ENCODE results near the gene INO80.

INO80 gene

DNA sequence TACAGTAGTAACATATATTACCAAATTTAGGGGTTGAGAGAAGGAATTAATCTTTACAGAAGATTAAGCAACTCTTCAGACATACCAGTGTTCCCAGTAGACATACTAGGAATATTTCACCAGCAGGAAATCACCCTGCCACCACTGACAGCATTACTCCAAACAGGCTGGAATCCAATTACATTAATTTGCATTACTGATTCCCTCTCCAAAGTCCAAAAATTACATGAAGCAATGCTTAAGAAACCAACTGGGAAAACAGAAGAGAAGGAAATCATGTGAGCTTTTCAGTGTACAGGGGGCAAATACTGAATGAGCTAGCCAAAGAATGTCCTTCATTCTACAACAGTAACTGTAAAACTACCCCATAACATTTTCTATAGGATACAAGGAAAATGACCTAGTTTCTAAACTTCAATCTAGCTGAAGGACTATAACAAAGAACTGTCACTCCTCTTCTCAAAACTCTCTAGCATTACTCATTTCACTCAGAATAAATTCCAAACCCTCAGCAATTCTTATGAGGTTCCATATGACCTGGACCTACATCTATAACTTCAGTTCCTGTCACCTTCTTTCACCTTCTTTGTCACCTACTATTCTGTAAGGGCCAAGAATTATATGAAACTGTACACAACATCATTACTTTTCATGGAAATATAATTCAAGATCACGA, 72.7 kb downstream of the INO80 start:
- FAIRE-seq: no peak

DNA sequence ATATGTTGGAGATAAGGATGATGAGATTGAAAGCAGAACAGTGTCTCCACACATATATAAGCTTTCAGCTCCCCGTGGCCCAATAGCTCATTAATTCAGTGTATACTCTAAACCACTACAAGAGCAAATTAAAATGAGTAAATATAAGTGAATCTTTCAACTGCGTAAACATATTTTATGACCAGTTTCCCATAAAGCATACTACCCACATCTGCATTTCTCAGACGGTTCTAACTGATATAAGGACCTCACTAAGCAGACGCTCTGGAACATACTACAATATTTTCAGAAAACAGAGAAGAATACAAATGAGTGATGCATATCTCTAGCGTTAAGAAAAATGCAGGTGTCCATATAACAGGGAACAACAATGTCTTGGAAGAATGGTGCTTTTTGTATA, 73.2 kb downstream of the INO80 start:
- FAIRE-seq: no peak

- no peak for FAIRE-seq
These were observed 77.0 kb downstream of the INO80 start for GRCh38 chr15:41039121-41039520.

- no peak for FAIRE-seq
These were observed 84.1 kb downstream of the INO80 start for GRCh38 chr15:41032079-41032328.

- FAIRE-seq: no peak
These were observed 84.6 kb downstream of the INO80 start for GRCh38 chr15:41031232-41032078.

- FAIRE-seq: no peak
These were observed 87.2 kb downstream of the INO80 start for GRCh38 chr15:41028853-41029252.

DNA sequence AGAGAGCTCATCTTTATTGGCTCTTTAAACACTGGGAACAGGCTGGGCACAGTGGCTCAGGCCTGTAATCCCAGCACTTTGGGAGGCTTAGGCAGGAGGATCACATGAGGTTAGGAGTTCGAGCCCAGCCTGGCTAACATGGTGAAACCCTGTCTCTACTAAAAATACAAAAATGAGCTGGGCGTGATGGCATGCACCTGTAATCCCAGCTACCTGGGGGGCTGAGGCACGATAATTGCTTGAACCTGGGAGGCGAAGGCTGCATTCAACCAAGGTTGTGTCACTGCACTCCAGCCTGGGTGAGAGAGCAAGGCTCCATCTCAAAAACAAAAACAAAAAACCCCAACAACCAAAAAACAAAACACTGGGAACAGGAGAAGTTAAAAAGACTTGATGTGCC, 90.7 kb downstream of the INO80 start:
- no peak for FAIRE-seq

GRCh38 chr15:41024885-41025284, 91.2 kb downstream of the INO80 start:
- FAIRE-seq: no peak

GRCh38 chr15:41024131-41024530, 91.9 kb downstream of the INO80 start:
- no peak for FAIRE-seq

DNA sequence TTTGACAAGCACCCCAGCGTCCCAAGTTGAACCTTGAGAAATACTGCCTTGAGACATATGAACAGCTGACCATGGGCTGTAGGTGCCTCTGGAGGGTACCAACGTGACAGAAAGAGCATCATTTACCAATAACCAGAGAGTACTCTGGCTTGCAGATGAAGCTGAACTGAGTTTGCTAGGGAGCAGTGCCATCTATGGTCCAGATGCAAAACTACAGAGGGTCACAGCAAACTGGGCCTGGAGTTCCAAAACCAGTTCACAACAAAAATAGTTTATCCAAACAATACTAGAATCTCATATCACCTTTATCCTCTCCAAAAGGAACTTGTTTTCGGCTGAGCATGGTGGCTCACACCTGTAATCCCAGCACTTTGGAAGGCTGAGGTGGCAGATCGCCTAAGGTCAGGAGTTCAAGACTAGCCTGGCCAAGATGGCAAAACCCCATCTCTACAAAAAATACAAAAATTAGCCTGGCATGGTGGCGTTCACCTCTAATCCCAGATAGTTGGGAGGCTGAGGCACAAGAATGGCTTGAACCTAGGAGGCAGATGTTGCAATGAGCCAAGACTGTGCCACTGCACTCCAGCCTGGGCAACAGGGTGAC, 93.5 kb downstream of the INO80 start:
- no peak for FAIRE-seq

GRCh38 chr15:41020829-41021228, 95.3 kb downstream of the INO80 start:
- FAIRE-seq: no peak

DNA sequence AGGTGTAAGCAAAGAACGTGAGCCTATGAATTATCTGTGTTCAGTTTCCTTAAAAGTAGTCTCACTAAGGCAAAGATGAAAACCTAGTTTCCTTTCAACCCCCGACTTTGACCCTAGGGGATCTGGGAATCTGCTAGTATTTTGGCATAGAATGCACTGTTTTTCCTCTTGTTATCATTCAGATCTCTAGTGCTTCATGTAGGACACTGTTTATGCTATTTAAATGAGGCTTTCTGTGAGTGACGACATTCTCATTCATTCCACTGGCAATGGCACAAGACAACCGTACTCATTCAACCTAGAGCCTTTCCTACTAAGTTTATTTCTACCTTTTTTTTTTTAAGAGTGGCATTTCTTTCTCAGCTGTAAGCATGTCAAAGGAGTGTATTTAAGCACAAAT, 95.8 kb downstream of the INO80 start:
- no peak for FAIRE-seq

- FAIRE-seq: no peak
These were observed 96.9 kb downstream of the INO80 start for GRCh38 chr15:41019174-41019573.

GRCh38 chr15:41018534-41018933, 97.5 kb downstream of the INO80 start:
- FAIRE-seq: no peak

DNA sequence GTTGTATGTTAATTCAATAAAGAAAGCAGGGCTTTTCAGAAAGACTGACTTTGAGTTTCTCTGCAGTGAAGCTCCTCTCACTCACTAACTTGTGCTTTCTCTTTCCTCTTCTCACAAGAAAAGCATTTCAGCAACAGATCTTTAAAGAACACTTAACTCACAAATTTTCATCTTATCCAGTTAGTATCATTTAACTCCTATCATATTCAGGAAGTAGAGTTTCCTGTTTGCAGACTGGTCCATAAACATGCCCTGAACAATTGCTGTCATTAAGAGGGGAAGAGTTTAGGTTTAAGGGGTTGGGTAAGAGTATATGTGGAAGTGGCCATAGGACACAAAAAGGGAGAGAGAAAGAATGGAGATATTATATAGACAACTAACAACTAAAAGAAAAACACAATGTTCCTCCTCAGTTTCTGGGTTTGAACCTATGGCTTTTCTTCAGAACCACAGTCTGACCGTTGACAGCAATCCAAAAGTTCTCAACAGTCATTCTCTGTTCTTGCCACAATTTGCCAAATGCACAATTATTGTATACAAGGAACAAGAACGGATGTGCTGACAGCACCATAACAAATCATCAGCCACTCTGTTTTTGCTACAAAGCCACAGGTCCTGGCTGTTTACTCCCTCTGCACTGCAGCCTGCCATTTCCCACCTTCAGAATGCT, 98.9 kb downstream of the INO80 start:
- FAIRE-seq: no peak

DNA sequence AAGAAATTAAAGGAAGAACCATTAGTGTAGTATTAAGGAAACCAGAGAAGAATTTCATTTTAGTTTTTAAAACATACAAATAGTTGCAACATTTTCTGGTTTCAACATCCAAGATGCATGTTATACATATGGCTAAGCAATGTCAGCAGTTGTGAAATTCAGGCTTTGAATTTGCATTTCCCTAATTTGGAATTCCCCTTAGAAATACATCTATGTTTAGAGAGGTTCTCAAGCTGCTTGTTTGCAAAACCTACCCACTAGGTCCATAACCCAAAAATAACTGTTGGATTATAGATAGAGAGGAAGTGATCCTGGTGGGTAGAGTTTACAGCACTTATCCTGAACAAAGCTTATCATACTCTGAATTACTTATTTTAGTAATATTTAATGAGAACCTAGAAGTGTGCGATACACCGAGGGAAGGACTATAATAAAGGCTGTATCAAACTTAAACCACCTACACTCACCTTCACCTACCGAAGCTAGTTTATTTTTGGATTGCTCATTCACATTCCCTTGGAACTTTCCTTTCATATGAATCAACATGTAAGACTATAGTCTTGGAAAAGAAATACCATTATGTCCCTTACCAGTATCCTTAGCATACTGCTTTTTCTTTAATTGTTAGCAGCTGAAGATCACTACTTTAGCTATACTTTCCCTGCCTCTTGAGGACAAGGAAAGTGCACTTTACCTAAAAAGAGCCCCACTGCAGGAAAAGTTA, 102.2 kb downstream of the INO80 start:
- FAIRE-seq: no peak

DNA sequence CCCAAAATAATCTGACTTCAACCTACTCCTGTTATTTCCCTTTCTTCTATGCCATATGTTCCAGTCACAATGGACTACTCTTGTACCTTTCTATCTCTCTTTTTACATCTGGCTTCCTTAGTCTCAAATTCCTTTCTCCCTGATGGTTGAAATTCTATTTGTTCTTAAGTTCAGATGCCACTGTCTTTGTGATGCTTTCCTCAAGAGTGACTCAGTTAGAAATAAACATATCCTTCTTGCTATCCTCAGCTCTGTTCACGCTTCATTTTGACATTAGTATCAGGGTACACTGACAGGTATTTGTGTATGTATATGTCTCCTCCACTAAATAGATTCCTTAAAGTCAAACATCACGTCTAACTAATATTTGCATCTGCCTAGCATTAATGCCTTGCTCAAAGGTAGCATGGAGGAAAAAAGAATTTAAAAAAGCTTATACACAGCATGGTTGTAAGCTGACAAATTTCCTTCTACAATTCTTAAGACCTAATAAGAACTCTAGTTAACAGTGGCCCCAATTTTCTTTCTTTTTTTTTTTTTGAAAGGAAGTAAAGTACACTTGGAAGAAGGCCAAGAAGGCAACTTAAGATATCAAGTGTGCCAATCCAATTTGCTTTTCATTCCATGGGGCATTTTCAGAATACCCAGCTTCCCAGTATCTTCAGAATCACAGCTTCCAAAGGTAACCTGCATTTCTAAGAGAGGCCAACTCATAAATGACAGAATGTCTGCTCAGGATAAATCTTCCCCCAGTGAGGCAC, 104.8 kb downstream of the INO80 start:
- no peak for FAIRE-seq

GRCh38 chr15:41010345-41010744, 105.7 kb downstream of the INO80 start:
- no peak for FAIRE-seq

DNA sequence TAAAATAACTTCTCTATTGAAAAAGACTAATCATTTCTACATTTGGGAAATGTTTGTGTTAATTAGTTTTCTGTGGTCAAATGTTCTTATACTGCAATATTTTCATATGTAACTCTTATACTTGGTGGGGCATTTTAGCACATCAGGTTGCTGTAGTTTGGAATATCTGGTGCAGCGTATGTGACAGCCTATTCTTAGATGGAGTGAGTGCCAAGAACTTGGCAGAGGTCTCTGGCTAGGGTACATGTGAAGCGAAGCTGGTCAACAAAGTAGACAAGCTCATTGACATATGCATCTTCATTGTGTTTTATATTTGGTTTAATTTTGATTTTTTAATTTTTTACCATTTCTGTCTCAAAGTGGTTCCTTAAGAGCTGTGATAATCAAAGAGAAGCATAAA, 109.6 kb downstream of the INO80 start:
- FAIRE-seq: no peak

DNA sequence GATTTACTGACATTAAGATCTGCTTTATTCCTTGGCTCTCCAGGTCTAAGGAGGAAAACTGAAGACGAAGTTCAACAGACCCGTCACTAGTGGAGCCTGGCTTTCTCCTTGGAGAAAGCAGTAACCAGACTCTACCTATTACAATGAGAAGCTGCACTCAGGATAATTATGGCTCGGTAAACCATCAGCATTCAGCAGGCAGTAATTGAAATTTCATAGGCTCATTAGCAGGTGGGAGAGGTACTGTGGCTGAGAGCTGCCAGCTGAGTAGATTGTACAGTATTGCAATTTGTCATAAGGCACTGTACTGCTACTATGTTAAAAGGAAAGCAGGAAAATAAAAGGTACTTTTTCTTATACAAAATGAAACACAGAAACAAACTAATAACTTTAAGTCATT, 111.6 kb downstream of the INO80 start:
- no peak for FAIRE-seq

DNA sequence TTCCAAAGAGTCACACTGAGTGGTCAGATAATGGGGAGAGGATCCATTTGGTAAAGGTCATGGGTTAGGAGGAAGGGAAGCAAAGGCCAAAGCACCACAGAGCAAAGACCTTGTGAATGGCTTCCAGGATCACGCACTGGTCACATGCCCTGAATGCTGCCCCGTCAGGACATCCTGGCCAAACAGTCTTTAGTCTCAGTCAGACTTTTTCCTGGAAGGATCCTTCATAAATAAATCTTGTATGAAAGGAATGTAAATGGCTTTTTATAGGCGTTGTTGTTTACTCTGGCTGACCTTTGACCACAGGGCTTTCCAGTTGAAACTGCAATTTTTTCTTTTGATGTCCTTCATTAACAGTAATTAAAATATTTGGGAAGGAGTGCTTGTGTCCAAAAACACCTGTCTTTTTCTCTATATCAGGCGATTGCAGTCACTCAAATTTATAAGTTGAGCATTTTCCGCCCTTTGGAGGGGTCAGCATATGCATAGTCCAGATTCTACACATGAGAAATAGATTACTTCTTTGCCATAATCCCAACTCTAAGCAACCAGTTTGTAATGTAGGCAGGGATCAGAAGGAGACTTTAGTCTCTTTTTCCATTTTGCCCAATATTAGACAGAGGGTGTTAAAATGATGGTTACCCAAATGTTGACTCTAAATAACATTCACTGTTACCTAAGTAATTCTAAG, 114.4 kb downstream of the INO80 start:
- no peak for FAIRE-seq

DNA sequence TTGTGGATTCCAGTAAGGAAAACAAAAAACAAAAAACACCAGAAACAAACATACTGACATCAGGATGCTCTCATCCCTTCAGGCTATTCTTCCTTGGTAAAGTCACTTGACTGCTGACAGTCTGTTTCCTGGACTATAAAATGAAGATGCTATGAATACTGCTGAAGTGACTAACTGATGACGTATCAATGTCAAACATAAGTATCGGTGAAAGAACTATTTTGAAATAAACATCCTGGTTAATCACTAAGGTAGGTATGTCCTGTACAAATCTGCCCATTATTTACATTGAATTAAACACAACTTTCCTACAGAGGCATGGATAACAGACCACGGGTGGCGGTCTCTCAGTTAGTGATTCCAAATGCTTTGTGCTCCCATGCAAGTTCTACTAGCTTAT, 116.9 kb downstream of the INO80 start:
- no peak for FAIRE-seq

Data from TTC549 (cell line).